SH-SY5Y (cell line): ENCODE results near the gene ALDH18A1.

Source experiments
- GATA2 ChIP-seq: IDR thresholded peaks from 2 replicates; pipeline ENCODE4 v1.6.1; 2011; ENCODE audit warnings: mild to moderate bottlenecking, low read depth, low read length
- GATA3 ChIP-seq: IDR thresholded peaks from 2 replicates; pipeline ENCODE4 v1.6.1; 2011; ENCODE audit warnings: low read depth, mild to moderate bottlenecking, low read length, moderate library complexity

- no peak for TF ChIP-seq GATA2
- TF ChIP-seq GATA3 = no peak
Observed at GRCh38 chr10:95628786-95629185, 27.7 kb downstream of the ALDH18A1 start.
